GM10248 (cell line): ENCODE measurements around the gene CREB1.

Experiments used
- CTCF ChIA-PET: fragments of 300-600 bp; sonication (Branson Sonifier 250); formaldehyde crosslinking; extraction: SDS; loops from one replicate; lab custom pipeline; 2021; ENCODE audit warnings: antibody characterized with exemption; lab: Yijun Ruan, JAX
- POLR2A ChIA-PET: fragments of 350-650 bp; sonication (Branson Sonifier 250); formaldehyde crosslinking; extraction: SDS; loops from one replicate; lab custom pipeline; 2020; ENCODE audit warnings: antibody characterized with exemption; lab: Yijun Ruan, JAX
- DNase-seq: peaks from one replicate; pipeline ENCODE4 v3.0.0; 2012; ENCODE audit errors: extremely low spot score
- CTCF ChIP-seq: IDR thresholded peaks from 2 replicates; pipeline ENCODE4 v1.5.1; 2012; ENCODE audit warnings: mild to moderate bottlenecking, low read depth; ENCODE audit errors: extremely low read depth, missing control alignments, control extremely low read depth

Gene CREB1

GRCh38 chr2:207600231-207600630 is 70.5 kb downstream of the CREB1 start:
- no peak for TF ChIP-seq CTCF
- DNase-seq, result no peak
- ChIA-PET POLR2A (no interaction called here), CTCF (interaction anchor here (1.1 to 3.1 kb wide), 3 partner anchors 8 to 26 kb away, joined by 3 to 11 read pairs (median 3); no protein-coding TSS in a partner anchor)

GRCh38 chr2:207601774-207602173 is 72.0 kb downstream of the CREB1 start:
- POLR2A ChIA-PET, result no interaction called here
- DNase-seq, result no peak
- TF ChIP-seq CTCF, result no peak
- CTCF ChIA-PET, result interaction anchor here (0.9 to 2.0 kb wide), 5 partner anchors 8 to 432 kb away, joined by 3 to 5 read pairs (median 3); no protein-coding TSS in a partner anchor

GRCh38 chr2:207603486-207603885 is 73.7 kb downstream of the CREB1 start:
- ChIA-PET POLR2A (no interaction called here), CTCF (no interaction called here)
- TF ChIP-seq CTCF, result no peak
- DNase-seq, result no peak

GRCh38 chr2:207606399-207606798 is 76.6 kb downstream of the CREB1 start:
- TF ChIP-seq CTCF, result no peak
- CTCF ChIA-PET, result interaction anchor here (0.8 to 3.0 kb wide), 3 partner anchors 8 to 434 kb away, joined by 3 to 11 read pairs (median 3); no protein-coding TSS in a partner anchor
- no peak for DNase-seq
- POLR2A ChIA-PET, result no interaction called here

GRCh38 chr2:207606829-207607228 is 77.1 kb downstream of the CREB1 start:
- no peak for DNase-seq
- CTCF ChIA-PET, result interaction anchor here (0.8 to 3.0 kb wide), 3 partner anchors 8 to 434 kb away, joined by 3 to 11 read pairs (median 3); no protein-coding TSS in a partner anchor
- POLR2A ChIA-PET, result no interaction called here
- TF ChIP-seq CTCF, result no peak

- no peak for TF ChIP-seq CTCF
- POLR2A ChIA-PET, result no interaction called here
- CTCF ChIA-PET, result interaction anchor here (1.4 to 1.6 kb wide), 2 partner anchors 8 to 18 kb away, joined by 3 to 4 read pairs; no protein-coding TSS in a partner anchor
- DNase-seq, result no peak
Measured at GRCh38 chr2:207612714-207613113, 83.0 kb downstream of the CREB1 start.
